H9 (cell line): ENCODE measurements around the gene OTUD4. TPM values are rescaled to one million over a fixed set of nuclear protein-coding genes. Genes with fewer than 3 reads are reported as not detected.

Experiments used
- DNase-seq: peaks from one replicate; pipeline ENCODE4 v3.0.0-alpha.2; 2017
- H2AFZ ChIP-seq: one replicate; pipeline ENCODE4 v1.6.1; 2013; ENCODE audit warnings: mild to moderate bottlenecking, low read length, control low read depth, moderate library complexity
- H2AK5ac ChIP-seq: 2 replicates; pipeline ENCODE4 v1.6.1; 2013; ENCODE audit warnings: low read length, control low read depth, mixed read lengths; ENCODE audit not compliant: insufficient read length
- H2BK120ac ChIP-seq: one replicate; pipeline ENCODE4 v1.6.1; 2013; ENCODE audit warnings: low read depth, mild to moderate bottlenecking, low read length, control low read depth, inconsistent platforms; ENCODE audit not compliant: poor library complexity, severe bottlenecking
- H2BK12ac ChIP-seq: 2 replicates; pipeline ENCODE4 v1.6.1; 2013; ENCODE audit warnings: low read length, control low read depth, mixed read lengths, low read depth; ENCODE audit not compliant: insufficient read length
- H2BK15ac ChIP-seq: 2 replicates; pipeline ENCODE4 v1.6.1; 2013; ENCODE audit warnings: low read depth, low read length, control low read depth
- H2BK20ac ChIP-seq: one replicate; pipeline ENCODE4 v1.6.1; 2013; ENCODE audit warnings: low read depth, mild to moderate bottlenecking, low read length, control low read depth, inconsistent platforms; ENCODE audit not compliant: poor library complexity, severe bottlenecking
- H2BK5ac ChIP-seq: 2 replicates; pipeline ENCODE4 v1.6.1; 2013; ENCODE audit warnings: low read length, control low read depth, mixed read lengths; ENCODE audit not compliant: insufficient read length
- H3K14ac ChIP-seq: 2 replicates; pipeline ENCODE4 v1.6.1; 2013; ENCODE audit warnings: low read length, control low read depth; ENCODE audit not compliant: insufficient read depth
- H3K18ac ChIP-seq: 2 replicates; pipeline ENCODE4 v1.6.1; 2013; ENCODE audit warnings: low read depth, mild to moderate bottlenecking, mixed read lengths, low read length, control low read depth; ENCODE audit not compliant: insufficient read length
- H3K23ac ChIP-seq: 2 replicates; pipeline ENCODE4 v1.6.1; 2013; ENCODE audit warnings: low read length, control low read depth, mixed read lengths, low read depth; ENCODE audit not compliant: insufficient read length
- H3K23me2 ChIP-seq: 2 replicates; pipeline ENCODE4 v1.6.1; 2013; ENCODE audit warnings: low read depth, mild to moderate bottlenecking, mixed read lengths, low read length, control low read depth; ENCODE audit not compliant: insufficient read length, poor library complexity, severe bottlenecking
- H3K27ac ChIP-seq: 2 replicates; pipeline ENCODE4 v1.5.1; 2013; ENCODE audit warnings: low read length, control low read depth, mixed read lengths, low read depth; ENCODE audit not compliant: insufficient read length
- H3K27me3 ChIP-seq: 2 replicates; pipeline ENCODE4 v1.6.1; 2013; ENCODE audit warnings: low read length, control low read depth, inconsistent platforms; ENCODE audit not compliant: insufficient read depth
- H3K4ac ChIP-seq: 2 replicates; pipeline ENCODE4 v1.6.1; 2013; ENCODE audit warnings: low read depth, mild to moderate bottlenecking, control low read depth, inconsistent platforms, low read length, moderate library complexity
- H3K4me1 ChIP-seq: 2 replicates; pipeline ENCODE4 v1.6.1; 2013; ENCODE audit warnings: low read length, control low read depth, inconsistent platforms; ENCODE audit not compliant: insufficient read depth
- H3K4me2 ChIP-seq: 2 replicates; pipeline ENCODE4 v1.6.1; 2013; ENCODE audit warnings: low read length, control low read depth, mixed read lengths; ENCODE audit not compliant: insufficient read length, insufficient read depth
- H3K56ac ChIP-seq: 2 replicates; pipeline ENCODE4 v1.6.1; 2013; ENCODE audit warnings: low read depth, mild to moderate bottlenecking, mixed read lengths, low read length, control low read depth; ENCODE audit not compliant: insufficient read length
- H3K79me1 ChIP-seq: 2 replicates; pipeline ENCODE4 v1.6.1; 2013; ENCODE audit warnings: low read depth, mild to moderate bottlenecking, moderate library complexity, low read length, control low read depth, inconsistent platforms; ENCODE audit not compliant: insufficient read depth, poor library complexity, severe bottlenecking
- H3K79me2 ChIP-seq: 2 replicates; pipeline ENCODE4 v1.6.1; 2013; ENCODE audit warnings: low read length, control low read depth, inconsistent platforms; ENCODE audit not compliant: insufficient read depth
- H3K9ac ChIP-seq: 2 replicates; pipeline ENCODE4 v1.6.1; 2013; ENCODE audit warnings: low read length, control low read depth, mixed read lengths; ENCODE audit not compliant: insufficient read length; ENCODE audit errors: extremely low read depth
- H3K9me3 ChIP-seq: one replicate; pipeline ENCODE4 v1.6.1; 2013; ENCODE audit warnings: low read depth, low read length, inconsistent platforms; ENCODE audit not compliant: control insufficient read depth
- H3T11ph ChIP-seq: one replicate; pipeline ENCODE4 v1.6.1; 2013; ENCODE audit warnings: mild to moderate bottlenecking, low read length, control low read depth, inconsistent platforms
- H4K20me1 ChIP-seq: one replicate; pipeline ENCODE4 v1.6.1; 2013; ENCODE audit not compliant: control insufficient read depth, insufficient read length, insufficient read depth
- H4K5ac ChIP-seq: 2 replicates; pipeline ENCODE4 v1.6.1; 2013; ENCODE audit warnings: low read depth, mild to moderate bottlenecking, mixed read lengths, low read length, control low read depth; ENCODE audit not compliant: insufficient read length
- H4K8ac ChIP-seq: replicated peaks from 2 replicates; pipeline ENCODE4 v1.6.1; 2013; ENCODE audit warnings: low read length, control low read depth, mixed read lengths, low read depth; ENCODE audit not compliant: insufficient read length
- H4K91ac ChIP-seq: 2 replicates; pipeline ENCODE4 v1.6.1; 2013; ENCODE audit warnings: low read depth, mild to moderate bottlenecking, moderate library complexity, mixed read lengths, low read length, control low read depth; ENCODE audit not compliant: insufficient read length
- H3K27ac Mint-ChIP-seq, 3 experiments: 2 replicates in 2 of 3; 3 replicates in 1 of 3; pipeline ENCODE4 v1.8.0; 2020 to 2021; ENCODE audit warnings: mixed read lengths in 3 of 3, mild to moderate bottlenecking in 1 of 3, moderate library complexity in 1 of 3
- H3K27me3 Mint-ChIP-seq: 2 replicates; pipeline ENCODE4 v1.8.0; 2021; ENCODE audit warnings: low read depth, mild to moderate bottlenecking, moderate library complexity, mixed read lengths
- H3K36me3 Mint-ChIP-seq, 3 experiments: 2 replicates in 2 of 3; 3 replicates in 1 of 3; pipeline ENCODE4 v1.8.0; 2020 to 2021; ENCODE audit warnings: low read depth in 3 of 3, mixed read lengths in 3 of 3; ENCODE audit not compliant: insufficient read depth in 1 of 3
- H3K4me1 Mint-ChIP-seq, 2 experiments: 2 replicates each; pipeline ENCODE4 v1.8.0; 2020; ENCODE audit warnings: mixed read lengths in 2 of 2
- H3K4me3 Mint-ChIP-seq, 2 experiments: 2 replicates in 1 of 2; 3 replicates in 1 of 2; pipeline ENCODE4 v1.8.0; 2020 to 2021; ENCODE audit warnings: mild to moderate bottlenecking in 2 of 2, mixed read lengths in 2 of 2, moderate library complexity in 1 of 2
- H3K9me3 Mint-ChIP-seq, 2 experiments: 2 replicates in 1 of 2; 3 replicates in 1 of 2; pipeline ENCODE4 v1.8.0; 2020; ENCODE audit warnings: mild to moderate bottlenecking in 2 of 2, mixed read lengths in 2 of 2, moderate library complexity in 1 of 2
- WGBS: extraction: QIAGEN DNeasy Blood & Tissue Kit; methylation state at CpG from one replicate; pipeline ENCODE4 v1.1.7; 2013; ENCODE audit warnings: missing lambda C conversion rate, low lambda C conversion rate, mixed read lengths; ENCODE audit not compliant: insufficient read length; ENCODE audit errors: extremely low coverage; 5-methylcytosine and 5-hydroxymethylcytosine counted together
- total RNA-seq: library from RNA; stranded (reverse); gene quantifications from 2 replicates; pipeline ENCODE4 v1.2.1, GENCODE V29; 2021
- TF ChIP-seq, protein P1 (sequence below): fragments of 200-600 bp; sonication (generic); conservative IDR thresholded peaks from 3 replicates; pipeline ENCODE4 v1.8.0; 2021; ENCODE audit warnings: antibody characterized with exemption, mild to moderate bottlenecking

OTUD4 gene
- total RNA-seq, 1 experiment from 2014 or later = 59.0 TPM

DNA sequence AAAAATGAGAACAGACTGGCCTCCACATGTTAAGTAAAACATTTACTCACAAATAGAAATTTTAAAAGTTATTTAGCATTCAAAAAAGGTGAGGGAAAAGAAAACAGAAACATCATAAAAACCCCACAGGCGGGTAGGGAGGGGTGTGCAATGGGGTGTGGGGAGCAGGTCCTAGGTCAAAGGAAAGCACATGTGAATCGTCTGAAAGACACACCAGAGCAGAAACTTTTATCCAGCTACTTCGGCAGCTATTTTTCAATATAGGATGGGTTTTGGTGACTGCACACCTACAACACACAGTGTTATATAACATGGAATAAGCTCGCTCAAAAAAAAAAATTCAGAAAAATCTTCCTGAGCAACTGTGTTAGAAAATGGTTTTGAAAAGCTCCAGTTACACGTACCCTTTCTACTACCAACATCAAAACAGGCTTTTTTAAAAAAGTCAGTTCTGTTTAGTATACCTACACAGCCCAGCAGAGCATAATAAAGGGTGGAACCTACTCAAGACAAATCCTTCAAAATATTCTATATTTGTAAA lies 1.6 kb downstream of the OTUD4 start:
- H3K56ac ChIP-seq = no peak overlapping the region
- no peak overlapping the region for H2BK5ac ChIP-seq
- H3K4me2 ChIP-seq = peak overlapping the region; percentile 86
- no peak overlapping the region for H3K18ac ChIP-seq
- H2BK20ac ChIP-seq = no peak overlapping the region
- H4K91ac ChIP-seq = no peak overlapping the region
- no peak overlapping the region for H2AK5ac ChIP-seq
- TF ChIP-seq, protein P1, sequence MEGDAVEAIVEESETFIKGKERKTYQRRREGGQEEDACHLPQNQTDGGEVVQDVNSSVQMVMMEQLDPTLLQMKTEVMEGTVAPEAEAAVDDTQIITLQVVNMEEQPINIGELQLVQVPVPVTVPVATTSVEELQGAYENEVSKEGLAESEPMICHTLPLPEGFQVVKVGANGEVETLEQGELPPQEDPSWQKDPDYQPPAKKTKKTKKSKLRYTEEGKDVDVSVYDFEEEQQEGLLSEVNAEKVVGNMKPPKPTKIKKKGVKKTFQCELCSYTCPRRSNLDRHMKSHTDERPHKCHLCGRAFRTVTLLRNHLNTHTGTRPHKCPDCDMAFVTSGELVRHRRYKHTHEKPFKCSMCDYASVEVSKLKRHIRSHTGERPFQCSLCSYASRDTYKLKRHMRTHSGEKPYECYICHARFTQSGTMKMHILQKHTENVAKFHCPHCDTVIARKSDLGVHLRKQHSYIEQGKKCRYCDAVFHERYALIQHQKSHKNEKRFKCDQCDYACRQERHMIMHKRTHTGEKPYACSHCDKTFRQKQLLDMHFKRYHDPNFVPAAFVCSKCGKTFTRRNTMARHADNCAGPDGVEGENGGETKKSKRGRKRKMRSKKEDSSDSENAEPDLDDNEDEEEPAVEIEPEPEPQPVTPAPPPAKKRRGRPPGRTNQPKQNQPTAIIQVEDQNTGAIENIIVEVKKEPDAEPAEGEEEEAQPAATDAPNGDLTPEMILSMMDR = no peak
- H2BK15ac ChIP-seq = no peak overlapping the region
- Mint-ChIP-seq H3K4me3 (peak overlapping the region; percentile 94 to 97), H3K27me3 (no peaks in the 10 kb centered on the region), H3K4me1 (peaks cover 24 to 27% of the 10 kb centered on the region in 2 experiments), H3K36me3 (peaks cover 11 to 13% (median 11%) of the 10 kb centered on the region in 3 experiments), H3K9me3 (peaks cover 0 to 2% of the 10 kb centered on the region in 2 experiments; a peak in 1 of 5 replicates), H3K27ac (peak overlapping the region in 1 of 3 experiments; percentile 70; a peak in 1 of 7 replicates)
- no peak overlapping the region for H3T11ph ChIP-seq
- no peak overlapping the region for H2BK120ac ChIP-seq
- H2BK12ac ChIP-seq = no peak overlapping the region
- H4K8ac ChIP-seq = no peak overlapping the region
- H3K23ac ChIP-seq = no peak overlapping the region
- no peaks in the 10 kb centered on the region for H3K27me3 ChIP-seq
- no peak for DNase-seq
- no peaks in the 10 kb centered on the region for H3K79me1 ChIP-seq
- H4K20me1 ChIP-seq = no peaks in the 10 kb centered on the region
- H3K27ac ChIP-seq = no peak overlapping the region
- H3K4ac ChIP-seq = no peak overlapping the region
- peaks cover 14% of the 10 kb centered on the region for H3K23me2 ChIP-seq
- no peaks in the 10 kb centered on the region for H3K4me1 ChIP-seq
- no peaks in the 10 kb centered on the region for H3K9me3 ChIP-seq
- H3K14ac ChIP-seq = no peak overlapping the region
- H2AFZ ChIP-seq = no peak overlapping the region
- peak overlapping the region; percentile 79 for H3K9ac ChIP-seq
- no peak overlapping the region for H4K5ac ChIP-seq
- WGBS = no CpG with 5 or more reads among the region's 5 CpGs
- H3K79me2 ChIP-seq = peaks cover 30% of the 10 kb centered on the region; the same call in 1 of the 2 replicates
